ENCODE results near the gene BCAN.
"Not testable (repeated sequence)": the region's sequence is repeated elsewhere in the genome, so short reads cannot be mapped to it uniquely, and the experiment has no call there.

BCAN gene

GRCh38 chr1:156641761-156642264 is at the start of gene BCAN:
BCAN (plus strand) TSS chr1:156642117; CDS start chr1:156646055, 3,938 bp downstream.
- DNase-seq: no peak

GRCh38 chr1:156592158-156592909 is 49.6 kb upstream of the BCAN start:
- no peak for DNase-seq

GRCh38 chr1:156592910-156593660 is 48.8 kb upstream of the BCAN start:
- DNase-seq: no peak

- no peak for DNase-seq
Observed at GRCh38 chr1:156593661-156593989, 48.3 kb upstream of the BCAN start.

GRCh38 chr1:156594190-156594589 is 47.7 kb upstream of the BCAN start:
- DNase-seq: no peak

- DNase-seq: no peak
Observed at GRCh38 chr1:156595016-156595415, 46.9 kb upstream of the BCAN start.

- no peak for DNase-seq
Observed at GRCh38 chr1:156596426-156596825, 45.5 kb upstream of the BCAN start.

GRCh38 chr1:156598125-156598524 is 43.8 kb upstream of the BCAN start:
- no peak for DNase-seq

GRCh38 chr1:156598731-156599432 is 43.0 kb upstream of the BCAN start:
- DNase-seq: no peak

GRCh38 chr1:156599811-156600210 is 42.1 kb upstream of the BCAN start:
- no peak for DNase-seq

GRCh38 chr1:156600733-156601121 is 41.2 kb upstream of the BCAN start:
- DNase-seq: no peak

GRCh38 chr1:156601122-156601830 is 40.6 kb upstream of the BCAN start, which contains the start of gene GPATCH4:
GPATCH4 (minus strand) TSS chr1:156601479.
- peak; percentile 67 for DNase-seq

- no peak for DNase-seq
Observed at GRCh38 chr1:156601892-156602291, 40.0 kb upstream of the BCAN start.

GRCh38 chr1:156602557-156602993 is 39.3 kb upstream of the BCAN start:
- no peak for DNase-seq

- not testable (repeated sequence) for DNase-seq
Observed at GRCh38 chr1:156607344-156607743, 34.6 kb upstream of the BCAN start.

GRCh38 chr1:156608036-156608674 is 33.8 kb upstream of the BCAN start:
- DNase-seq: peak; percentile 50

GRCh38 chr1:156608981-156609380 is 32.9 kb upstream of the BCAN start:
- DNase-seq: peak; percentile 40

GRCh38 chr1:156610072-156610471 is 31.8 kb upstream of the BCAN start:
- not testable (repeated sequence) for DNase-seq

- DNase-seq: no peak
Observed at GRCh38 chr1:156612666-156613065, 29.3 kb upstream of the BCAN start.

- DNase-seq: no peak
Observed at GRCh38 chr1:156615946-156616345, 26.0 kb upstream of the BCAN start.

GRCh38 chr1:156616463-156616862 is 25.5 kb upstream of the BCAN start:
- DNase-seq: no peak
